H9 (cell line): ENCODE measurements around the gene IQSEC1. TPM values are rescaled to one million over a fixed set of nuclear protein-coding genes. Genes with fewer than 3 reads are reported as not detected.

ENCODE experiments used
- DNase-seq: peaks from one replicate; pipeline ENCODE4 v3.0.0-alpha.2; 2017
- H2AFZ ChIP-seq: one replicate; pipeline ENCODE4 v1.6.1; 2013; ENCODE audit warnings: mild to moderate bottlenecking, low read length, control low read depth, moderate library complexity
- H2AK5ac ChIP-seq: 2 replicates; pipeline ENCODE4 v1.6.1; 2013; ENCODE audit warnings: low read length, control low read depth, mixed read lengths; ENCODE audit not compliant: insufficient read length
- H2BK120ac ChIP-seq: one replicate; pipeline ENCODE4 v1.6.1; 2013; ENCODE audit warnings: low read depth, mild to moderate bottlenecking, low read length, control low read depth, inconsistent platforms; ENCODE audit not compliant: poor library complexity, severe bottlenecking
- H2BK12ac ChIP-seq: 2 replicates; pipeline ENCODE4 v1.6.1; 2013; ENCODE audit warnings: low read length, control low read depth, mixed read lengths, low read depth; ENCODE audit not compliant: insufficient read length
- H2BK15ac ChIP-seq: 2 replicates; pipeline ENCODE4 v1.6.1; 2013; ENCODE audit warnings: low read depth, low read length, control low read depth
- H2BK20ac ChIP-seq: one replicate; pipeline ENCODE4 v1.6.1; 2013; ENCODE audit warnings: low read depth, mild to moderate bottlenecking, low read length, control low read depth, inconsistent platforms; ENCODE audit not compliant: poor library complexity, severe bottlenecking
- H2BK5ac ChIP-seq: 2 replicates; pipeline ENCODE4 v1.6.1; 2013; ENCODE audit warnings: low read length, control low read depth, mixed read lengths; ENCODE audit not compliant: insufficient read length
- H3K14ac ChIP-seq: 2 replicates; pipeline ENCODE4 v1.6.1; 2013; ENCODE audit warnings: low read length, control low read depth; ENCODE audit not compliant: insufficient read depth
- H3K18ac ChIP-seq: 2 replicates; pipeline ENCODE4 v1.6.1; 2013; ENCODE audit warnings: low read depth, mild to moderate bottlenecking, mixed read lengths, low read length, control low read depth; ENCODE audit not compliant: insufficient read length
- H3K23ac ChIP-seq: 2 replicates; pipeline ENCODE4 v1.6.1; 2013; ENCODE audit warnings: low read length, control low read depth, mixed read lengths, low read depth; ENCODE audit not compliant: insufficient read length
- H3K23me2 ChIP-seq: 2 replicates; pipeline ENCODE4 v1.6.1; 2013; ENCODE audit warnings: low read depth, mild to moderate bottlenecking, mixed read lengths, low read length, control low read depth; ENCODE audit not compliant: insufficient read length, poor library complexity, severe bottlenecking
- H3K27ac ChIP-seq: 2 replicates; pipeline ENCODE4 v1.5.1; 2013; ENCODE audit warnings: low read length, control low read depth, mixed read lengths, low read depth; ENCODE audit not compliant: insufficient read length
- H3K27me3 ChIP-seq: 2 replicates; pipeline ENCODE4 v1.6.1; 2013; ENCODE audit warnings: low read length, control low read depth, inconsistent platforms; ENCODE audit not compliant: insufficient read depth
- H3K4ac ChIP-seq: 2 replicates; pipeline ENCODE4 v1.6.1; 2013; ENCODE audit warnings: low read depth, mild to moderate bottlenecking, control low read depth, inconsistent platforms, low read length, moderate library complexity
- H3K4me1 ChIP-seq: 2 replicates; pipeline ENCODE4 v1.6.1; 2013; ENCODE audit warnings: low read length, control low read depth, inconsistent platforms; ENCODE audit not compliant: insufficient read depth
- H3K4me2 ChIP-seq: 2 replicates; pipeline ENCODE4 v1.6.1; 2013; ENCODE audit warnings: low read length, control low read depth, mixed read lengths; ENCODE audit not compliant: insufficient read length, insufficient read depth
- H3K56ac ChIP-seq: 2 replicates; pipeline ENCODE4 v1.6.1; 2013; ENCODE audit warnings: low read depth, mild to moderate bottlenecking, mixed read lengths, low read length, control low read depth; ENCODE audit not compliant: insufficient read length
- H3K79me1 ChIP-seq: 2 replicates; pipeline ENCODE4 v1.6.1; 2013; ENCODE audit warnings: low read depth, mild to moderate bottlenecking, moderate library complexity, low read length, control low read depth, inconsistent platforms; ENCODE audit not compliant: insufficient read depth, poor library complexity, severe bottlenecking
- H3K79me2 ChIP-seq: 2 replicates; pipeline ENCODE4 v1.6.1; 2013; ENCODE audit warnings: low read length, control low read depth, inconsistent platforms; ENCODE audit not compliant: insufficient read depth
- H3K9ac ChIP-seq: 2 replicates; pipeline ENCODE4 v1.6.1; 2013; ENCODE audit warnings: low read length, control low read depth, mixed read lengths; ENCODE audit not compliant: insufficient read length; ENCODE audit errors: extremely low read depth
- H3K9me3 ChIP-seq: one replicate; pipeline ENCODE4 v1.6.1; 2013; ENCODE audit warnings: low read depth, low read length, inconsistent platforms; ENCODE audit not compliant: control insufficient read depth
- H3T11ph ChIP-seq: one replicate; pipeline ENCODE4 v1.6.1; 2013; ENCODE audit warnings: mild to moderate bottlenecking, low read length, control low read depth, inconsistent platforms
- H4K20me1 ChIP-seq: one replicate; pipeline ENCODE4 v1.6.1; 2013; ENCODE audit not compliant: control insufficient read depth, insufficient read length, insufficient read depth
- H4K5ac ChIP-seq: 2 replicates; pipeline ENCODE4 v1.6.1; 2013; ENCODE audit warnings: low read depth, mild to moderate bottlenecking, mixed read lengths, low read length, control low read depth; ENCODE audit not compliant: insufficient read length
- H4K8ac ChIP-seq: replicated peaks from 2 replicates; pipeline ENCODE4 v1.6.1; 2013; ENCODE audit warnings: low read length, control low read depth, mixed read lengths, low read depth; ENCODE audit not compliant: insufficient read length
- H4K91ac ChIP-seq: 2 replicates; pipeline ENCODE4 v1.6.1; 2013; ENCODE audit warnings: low read depth, mild to moderate bottlenecking, moderate library complexity, mixed read lengths, low read length, control low read depth; ENCODE audit not compliant: insufficient read length
- H3K27ac Mint-ChIP-seq, 3 experiments: 2 replicates in 2 of 3; 3 replicates in 1 of 3; pipeline ENCODE4 v1.8.0; 2020 to 2021; ENCODE audit warnings: mixed read lengths in 3 of 3, mild to moderate bottlenecking in 1 of 3, moderate library complexity in 1 of 3
- H3K27me3 Mint-ChIP-seq: 2 replicates; pipeline ENCODE4 v1.8.0; 2021; ENCODE audit warnings: low read depth, mild to moderate bottlenecking, moderate library complexity, mixed read lengths
- H3K36me3 Mint-ChIP-seq, 3 experiments: 2 replicates in 2 of 3; 3 replicates in 1 of 3; pipeline ENCODE4 v1.8.0; 2020 to 2021; ENCODE audit warnings: low read depth in 3 of 3, mixed read lengths in 3 of 3; ENCODE audit not compliant: insufficient read depth in 1 of 3
- H3K4me1 Mint-ChIP-seq, 2 experiments: 2 replicates each; pipeline ENCODE4 v1.8.0; 2020; ENCODE audit warnings: mixed read lengths in 2 of 2
- H3K4me3 Mint-ChIP-seq, 2 experiments: 2 replicates in 1 of 2; 3 replicates in 1 of 2; pipeline ENCODE4 v1.8.0; 2020 to 2021; ENCODE audit warnings: mild to moderate bottlenecking in 2 of 2, mixed read lengths in 2 of 2, moderate library complexity in 1 of 2
- H3K9me3 Mint-ChIP-seq, 2 experiments: 2 replicates in 1 of 2; 3 replicates in 1 of 2; pipeline ENCODE4 v1.8.0; 2020; ENCODE audit warnings: mild to moderate bottlenecking in 2 of 2, mixed read lengths in 2 of 2, moderate library complexity in 1 of 2
- WGBS: extraction: QIAGEN DNeasy Blood & Tissue Kit; methylation state at CpG from one replicate; pipeline ENCODE4 v1.1.7; 2013; ENCODE audit warnings: missing lambda C conversion rate, low lambda C conversion rate, mixed read lengths; ENCODE audit not compliant: insufficient read length; ENCODE audit errors: extremely low coverage; 5-methylcytosine and 5-hydroxymethylcytosine counted together
- total RNA-seq: library from RNA; stranded (reverse); gene quantifications from 2 replicates; pipeline ENCODE4 v1.2.1, GENCODE V29; 2021
- TF ChIP-seq, protein P1 (sequence below): fragments of 200-600 bp; sonication (generic); conservative IDR thresholded peaks from 3 replicates; pipeline ENCODE4 v1.8.0; 2021; ENCODE audit warnings: antibody characterized with exemption, mild to moderate bottlenecking

IQSEC1 gene
- total RNA-seq, 1 experiment from 2014 or later: 19.1 TPM

DNA sequence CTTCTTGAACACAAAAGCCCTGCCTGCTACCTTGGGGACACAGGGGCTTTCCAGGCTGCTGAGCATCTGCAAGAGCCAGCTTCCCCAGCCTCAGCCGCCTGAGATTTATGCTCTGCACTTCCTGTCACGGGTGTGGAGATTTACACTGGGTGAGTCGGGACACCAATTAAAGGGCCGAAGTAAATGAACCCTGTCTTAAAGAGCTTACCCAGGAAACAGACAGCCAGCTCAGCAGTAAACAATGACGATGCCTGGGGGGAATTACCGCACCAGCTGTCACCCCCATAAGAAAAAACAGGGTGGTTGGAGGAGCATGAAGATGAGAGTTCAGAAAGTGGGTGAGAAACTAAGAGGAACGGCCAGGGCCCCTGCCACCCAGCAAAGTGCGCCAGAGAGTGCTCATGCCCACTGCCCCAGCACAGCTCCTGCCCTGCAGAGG is 37.5 kb upstream of the IQSEC1 start:
- Histone ChIP-seq H3K14ac (no peak overlapping the region; the same call in 1 of the 2 replicates), H2AK5ac (no peak overlapping the region), H3K79me1 (no peaks in the 10 kb centered on the region), H2BK15ac (no peak overlapping the region), H4K8ac (no peak overlapping the region), H3T11ph (no peak overlapping the region), H3K56ac (no peak overlapping the region), H3K9me3 (no peaks in the 10 kb centered on the region), H3K23ac (no peak overlapping the region), H3K4me1 (no peaks in the 10 kb centered on the region), H2AFZ (no peak overlapping the region), H3K27me3 (no peaks in the 10 kb centered on the region), H4K20me1 (no peaks in the 10 kb centered on the region), H2BK12ac (no peak overlapping the region), H3K27ac (no peak overlapping the region), H4K91ac (no peak overlapping the region), H3K9ac (no peak overlapping the region), H3K4ac (no peak overlapping the region), H2BK120ac (no peak overlapping the region), H3K23me2 (no peaks in the 10 kb centered on the region), H3K4me2 (no peak overlapping the region), H3K79me2 (no peaks in the 10 kb centered on the region), H2BK5ac (no peak overlapping the region), H4K5ac (no peak overlapping the region), H2BK20ac (no peak overlapping the region), H3K18ac (no peak overlapping the region)
- Mint-ChIP-seq H3K4me1 (peaks cover 5 to 16% of the 10 kb centered on the region in 2 experiments; a peak in 3 of 4 replicates), H3K27ac (no peak overlapping the region), H3K27me3 (no peaks in the 10 kb centered on the region; the same call in 1 of the 2 replicates), H3K9me3 (no peaks in the 10 kb centered on the region), H3K36me3 (no peaks in the 10 kb centered on the region), H3K4me3 (no peak overlapping the region)
- WGBS: no CpG with 5 or more reads among the region's 8 CpGs
- no peak for DNase-seq
- TF ChIP-seq, protein P1, sequence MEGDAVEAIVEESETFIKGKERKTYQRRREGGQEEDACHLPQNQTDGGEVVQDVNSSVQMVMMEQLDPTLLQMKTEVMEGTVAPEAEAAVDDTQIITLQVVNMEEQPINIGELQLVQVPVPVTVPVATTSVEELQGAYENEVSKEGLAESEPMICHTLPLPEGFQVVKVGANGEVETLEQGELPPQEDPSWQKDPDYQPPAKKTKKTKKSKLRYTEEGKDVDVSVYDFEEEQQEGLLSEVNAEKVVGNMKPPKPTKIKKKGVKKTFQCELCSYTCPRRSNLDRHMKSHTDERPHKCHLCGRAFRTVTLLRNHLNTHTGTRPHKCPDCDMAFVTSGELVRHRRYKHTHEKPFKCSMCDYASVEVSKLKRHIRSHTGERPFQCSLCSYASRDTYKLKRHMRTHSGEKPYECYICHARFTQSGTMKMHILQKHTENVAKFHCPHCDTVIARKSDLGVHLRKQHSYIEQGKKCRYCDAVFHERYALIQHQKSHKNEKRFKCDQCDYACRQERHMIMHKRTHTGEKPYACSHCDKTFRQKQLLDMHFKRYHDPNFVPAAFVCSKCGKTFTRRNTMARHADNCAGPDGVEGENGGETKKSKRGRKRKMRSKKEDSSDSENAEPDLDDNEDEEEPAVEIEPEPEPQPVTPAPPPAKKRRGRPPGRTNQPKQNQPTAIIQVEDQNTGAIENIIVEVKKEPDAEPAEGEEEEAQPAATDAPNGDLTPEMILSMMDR: no peak
